ENCODE measurements around the gene PRDM12.

Gene PRDM12

GRCh38 chr9:130666393-130667119 lies 2.2 kb downstream of the PRDM12 start:
- H3K27me3 Mint-ChIP-seq, result peaks cover 92% of the 10 kb centered on the region

DNA sequence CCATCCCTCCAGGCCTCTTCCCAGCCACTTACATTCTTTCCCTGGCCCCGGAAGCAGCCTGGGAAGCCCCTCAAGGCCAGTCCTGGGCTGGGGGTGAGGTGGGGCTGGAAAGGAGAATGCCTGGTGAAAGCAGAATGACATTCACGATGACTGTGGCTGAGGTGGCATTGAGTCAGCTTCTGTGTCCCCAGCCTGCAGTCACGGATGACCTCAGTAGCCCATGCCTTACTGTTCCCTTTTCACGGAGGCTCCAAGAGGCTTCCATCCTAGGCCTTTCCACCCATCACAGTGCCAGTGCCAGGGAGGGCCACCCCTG lies 2.7 kb downstream of the PRDM12 start:
- no peaks in the 10 kb centered on the region for H3K9me3 Mint-ChIP-seq
- no peak overlapping the region for H3K27ac Mint-ChIP-seq
- CTCF ChIA-PET, result interaction anchor here (1.6 kb wide), 1 partner anchor 15 kb away, joined by 6 read pairs; no protein-coding TSS in a partner anchor
- H3K4me3 Mint-ChIP-seq, result no peak overlapping the region
- H3K4me1 Mint-ChIP-seq, result peaks cover 11% of the 10 kb centered on the region
- no peaks in the 10 kb centered on the region for H3K36me3 Mint-ChIP-seq
- peaks cover 87% of the 10 kb centered on the region for H3K27me3 Mint-ChIP-seq
- DNase-seq, result no peak

More at GRCh38 chr9:130666393-130667119, 2.2 kb downstream of the PRDM12 start:
- DNase-seq, result no peak
- CTCF ChIA-PET, result no interaction called here
- Mint-ChIP-seq H3K4me1 (peaks cover 11% of the 10 kb centered on the region), H3K9me3 (no peaks in the 10 kb centered on the region), H3K27ac (no peak overlapping the region), H3K4me3 (no peak overlapping the region), H3K36me3 (no peaks in the 10 kb centered on the region)

- Mint-ChIP-seq H3K4me1 (peaks cover 5% of the 10 kb centered on the region), H3K27ac (no peak overlapping the region), H3K27me3 (peaks cover 86% of the 10 kb centered on the region), H3K36me3 (no peaks in the 10 kb centered on the region), H3K4me3 (no peak overlapping the region), H3K9me3 (no peaks in the 10 kb centered on the region)
- no peak for DNase-seq
- CTCF ChIA-PET, result interaction anchor here (1.2 to 1.6 kb wide), 2 partner anchors 14 to 16 kb away, joined by 3 to 6 read pairs; no protein-coding TSS in a partner anchor
Measured at GRCh38 chr9:130668196-130668595, 3.8 kb downstream of the PRDM12 start.

- H3K36me3 Mint-ChIP-seq, result no peaks in the 10 kb centered on the region
- no peak overlapping the region for H3K27ac Mint-ChIP-seq
- peaks cover 5% of the 10 kb centered on the region for H3K4me1 Mint-ChIP-seq
- no peaks in the 10 kb centered on the region for H3K9me3 Mint-ChIP-seq
- CTCF ChIA-PET, result interaction anchor here (1.2 to 1.6 kb wide), 2 partner anchors 14 to 16 kb away, joined by 3 to 6 read pairs; no protein-coding TSS in a partner anchor
- no peak for DNase-seq
- no peak overlapping the region for H3K4me3 Mint-ChIP-seq
- H3K27me3 Mint-ChIP-seq, result peaks cover 84% of the 10 kb centered on the region
Measured at GRCh38 chr9:130668659-130669058, 4.3 kb downstream of the PRDM12 start.

DNA sequence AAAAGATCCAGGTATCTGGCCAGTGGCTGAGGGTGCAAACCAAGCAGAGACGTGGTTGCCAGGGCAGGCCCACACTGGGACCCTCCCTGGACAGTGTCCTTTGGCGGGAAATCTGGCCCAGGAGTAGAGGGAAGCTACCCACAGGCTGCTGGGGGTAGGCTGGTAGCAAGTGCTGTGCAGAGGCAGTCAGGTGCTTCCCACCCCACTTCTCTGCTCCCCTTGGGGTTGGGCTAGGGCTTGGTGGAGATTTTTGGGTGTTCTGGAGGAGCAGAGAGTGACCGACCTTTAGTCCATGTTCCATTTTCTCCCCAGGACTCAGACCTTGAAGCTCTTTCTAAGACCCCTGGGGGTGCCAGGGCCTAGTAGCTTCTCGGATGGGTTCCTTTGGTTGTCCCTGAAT lies 5.6 kb downstream of the PRDM12 start:
- H3K9me3 Mint-ChIP-seq, result no peaks in the 10 kb centered on the region
- CTCF ChIA-PET, result interaction anchor here (0.9 to 1.1 kb wide), 3 partner anchors 12 to 31 kb away, joined by 3 to 4 read pairs (median 3); no protein-coding TSS in a partner anchor
- no peaks in the 10 kb centered on the region for H3K36me3 Mint-ChIP-seq
- H3K4me1 Mint-ChIP-seq, result peaks cover 5% of the 10 kb centered on the region
- DNase-seq, result no peak
- no peak overlapping the region for H3K4me3 Mint-ChIP-seq
- peaks cover 71% of the 10 kb centered on the region for H3K27me3 Mint-ChIP-seq
- no peak overlapping the region for H3K27ac Mint-ChIP-seq

- Mint-ChIP-seq H3K4me1 (peaks cover under 1% of the 10 kb centered on the region), H3K4me3 (no peak overlapping the region), H3K9me3 (no peaks in the 10 kb centered on the region), H3K27ac (no peak overlapping the region), H3K27me3 (peaks cover 69% of the 10 kb centered on the region), H3K36me3 (no peaks in the 10 kb centered on the region)
- CTCF ChIA-PET, result interaction anchor here (0.9 to 1.0 kb wide), 2 partner anchors 13 to 30 kb away, joined by 3 read pairs; no protein-coding TSS in a partner anchor
- DNase-seq, result no peak
Measured at GRCh38 chr9:130670644-130671043, 6.2 kb downstream of the PRDM12 start.

GRCh38 chr9:130672466-130672865 lies 8.1 kb downstream of the PRDM12 start:
- CTCF ChIA-PET, result interaction anchor here (1.0 kb wide), 1 partner anchor 12 kb away, joined by 3 read pairs; no protein-coding TSS in a partner anchor
- Mint-ChIP-seq H3K4me3 (no peak overlapping the region), H3K9me3 (no peaks in the 10 kb centered on the region), H3K36me3 (no peaks in the 10 kb centered on the region), H3K27ac (no peak overlapping the region), H3K4me1 (no peaks in the 10 kb centered on the region), H3K27me3 (peaks cover 61% of the 10 kb centered on the region)
- DNase-seq, result no peak

DNA sequence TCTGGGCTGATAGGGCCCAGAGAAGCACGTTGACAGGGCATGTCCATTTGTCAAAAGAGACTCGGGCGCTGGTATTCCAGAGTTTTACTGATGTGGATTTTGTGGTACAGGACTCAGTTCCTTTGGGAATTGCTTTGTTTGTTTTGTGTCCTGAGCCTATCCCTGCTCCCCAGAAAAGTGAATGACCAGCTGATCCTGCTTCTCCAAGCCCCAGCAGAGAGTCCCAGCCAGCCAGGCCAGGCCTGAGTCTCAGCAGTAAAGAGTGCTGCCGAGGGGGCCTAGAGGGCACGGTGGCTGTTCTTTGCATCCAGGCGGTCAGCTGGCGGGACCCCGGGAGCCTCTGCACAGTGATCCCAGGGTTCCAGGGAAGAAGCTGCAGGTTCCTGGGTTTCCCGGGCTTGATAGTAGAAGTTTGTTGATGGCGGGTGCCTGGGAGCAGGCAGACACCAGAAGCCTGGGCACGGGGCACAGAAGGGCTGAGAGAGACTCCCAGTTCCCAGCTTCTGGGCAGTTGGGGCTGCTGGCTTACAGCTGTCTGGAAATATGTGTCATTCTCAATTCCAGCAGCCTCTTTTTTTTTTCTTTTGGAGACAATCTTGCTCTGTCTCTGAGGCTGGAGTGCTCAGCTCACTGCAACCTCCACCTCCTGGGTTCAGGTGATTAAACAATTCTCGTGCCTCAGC lies 8.7 kb downstream of the PRDM12 start:
- H3K27ac Mint-ChIP-seq, result no peak overlapping the region
- no peaks in the 10 kb centered on the region for H3K9me3 Mint-ChIP-seq

GRCh38 chr9:130675396-130675795 lies 11.0 kb downstream of the PRDM12 start:
- DNase-seq, result no peak
- no peak overlapping the region for H3K27ac Mint-ChIP-seq
- H3K27me3 Mint-ChIP-seq, result peaks cover 64% of the 10 kb centered on the region
- no peaks in the 10 kb centered on the region for H3K4me1 Mint-ChIP-seq
- no peaks in the 10 kb centered on the region for H3K36me3 Mint-ChIP-seq
- no peak overlapping the region for H3K4me3 Mint-ChIP-seq
- H3K9me3 Mint-ChIP-seq, result no peaks in the 10 kb centered on the region
- CTCF ChIA-PET, result no interaction called here

More for the DNA sequence above, 8.7 kb downstream of the PRDM12 start:
- H3K4me1 Mint-ChIP-seq, result no peaks in the 10 kb centered on the region
- H3K36me3 Mint-ChIP-seq, result no peaks in the 10 kb centered on the region
- CTCF ChIA-PET, result interaction anchor here (1.0 kb wide), 1 partner anchor 11 kb away, joined by 3 read pairs; no protein-coding TSS in a partner anchor
- H3K27me3 Mint-ChIP-seq, result peaks cover 61% of the 10 kb centered on the region
- no peak overlapping the region for H3K4me3 Mint-ChIP-seq
- no peak for DNase-seq

- H3K4me1 Mint-ChIP-seq, result peaks cover 3% of the 10 kb centered on the region
- H3K9me3 Mint-ChIP-seq, result no peaks in the 10 kb centered on the region
- no peak for DNase-seq
- H3K4me3 Mint-ChIP-seq, result no peak overlapping the region
- no peak overlapping the region for H3K27ac Mint-ChIP-seq
- CTCF ChIA-PET, result no interaction called here
- H3K27me3 Mint-ChIP-seq, result peaks cover 71% of the 10 kb centered on the region
- H3K36me3 Mint-ChIP-seq, result no peaks in the 10 kb centered on the region
Measured at GRCh38 chr9:130677252-130677651, 12.9 kb downstream of the PRDM12 start.

- DNase-seq, result peak; percentile 68
- Mint-ChIP-seq H3K9me3 (peaks cover 7% of the 10 kb centered on the region), H3K4me1 (peaks cover 6% of the 10 kb centered on the region), H3K27me3 (peaks cover 83% of the 10 kb centered on the region), H3K4me3 (peak overlapping the region; percentile 54), H3K27ac (no peak overlapping the region), H3K36me3 (no peaks in the 10 kb centered on the region)
- CTCF ChIA-PET, result interaction anchor here (1.0 to 8.0 kb wide), 5 partner anchors 12 to 219 kb away, joined by 3 to 118 read pairs (median 6); partner anchors contain the start of gene EXOSC2
Measured at GRCh38 chr9:130680836-130681768, 16.7 kb downstream of the PRDM12 start.

DNA sequence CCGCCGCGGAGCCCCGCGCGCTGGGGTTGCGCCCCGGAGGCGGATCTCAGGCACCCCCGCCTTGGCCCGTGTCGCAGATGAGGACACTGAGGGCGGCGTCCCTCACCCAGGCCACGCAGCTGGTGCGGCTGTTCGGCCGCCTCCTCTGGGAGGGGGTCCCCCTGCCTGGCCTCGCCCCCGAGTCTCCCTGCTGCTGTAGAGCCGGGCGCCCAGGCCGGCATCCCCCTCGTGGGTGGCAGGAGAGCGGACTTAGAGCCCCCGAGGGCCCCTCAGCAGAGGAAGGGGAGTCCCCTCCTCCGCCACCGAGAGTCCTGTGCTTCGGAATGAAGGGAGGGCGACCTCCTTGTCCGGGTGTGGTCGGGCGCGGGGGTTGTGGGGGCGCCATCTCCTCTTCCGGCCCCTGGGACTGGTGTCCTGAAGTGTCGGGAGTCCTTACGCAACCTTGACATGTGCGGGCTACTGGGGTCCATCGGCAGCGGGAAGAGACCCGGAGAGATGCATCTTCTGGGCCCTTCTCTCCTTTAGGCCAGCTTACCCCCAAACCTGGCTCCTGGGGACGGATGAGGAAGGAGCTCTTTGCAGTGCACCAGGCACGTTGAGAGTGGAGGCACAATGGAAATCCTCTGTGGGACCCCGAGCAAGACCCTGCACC lies 17.5 kb downstream of the PRDM12 start:
- Mint-ChIP-seq H3K9me3 (peaks cover 7% of the 10 kb centered on the region), H3K36me3 (no peaks in the 10 kb centered on the region), H3K27ac (no peak overlapping the region), H3K27me3 (peaks cover 81% of the 10 kb centered on the region), H3K4me3 (peak overlapping the region; percentile 74), H3K4me1 (peaks cover 7% of the 10 kb centered on the region)
- peak; percentile 34 for DNase-seq
- CTCF ChIA-PET, result interaction anchor here (0.5 to 8.0 kb wide), 10 partner anchors 9 to 234 kb away, joined by 3 to 118 read pairs (median 6); partner anchors contain the start of gene EXOSC2

- peaks cover 74% of the 10 kb centered on the region for H3K27me3 Mint-ChIP-seq
- H3K27ac Mint-ChIP-seq, result peak overlapping the region; percentile 56
- H3K36me3 Mint-ChIP-seq, result no peaks in the 10 kb centered on the region
- CTCF ChIA-PET, result interaction anchor here (0.7 to 8.0 kb wide), 11 partner anchors 8 to 234 kb away, joined by 3 to 118 read pairs (median 5); partner anchors contain the start of gene EXOSC2
- H3K4me3 Mint-ChIP-seq, result peak overlapping the region; percentile 74
- H3K9me3 Mint-ChIP-seq, result peaks cover 7% of the 10 kb centered on the region
- peaks cover 12% of the 10 kb centered on the region for H3K4me1 Mint-ChIP-seq
- DNase-seq, result peak; percentile 68
Measured at GRCh38 chr9:130682421-130683121, 18.2 kb downstream of the PRDM12 start.

Measured in activated naive CD4-positive, alpha-beta T cell treated with anti-CD3 and anti-CD28 coated beads, Interleukin-2, amount 10 ng/mL, durations not matched to agents 7 days and 5 days (primary cell).